AG04450 (cell line): Measurements from ENCODE around the gene CCDC91. TPM values are rescaled to one million over a fixed set of nuclear protein-coding genes. Genes with fewer than 3 reads are reported as not detected.

ENCODE experiments used
- CTCF ChIA-PET: fragments of 300-600, 350-600 bp; formaldehyde crosslinking; extraction: SDS; loops from one replicate; lab custom pipeline; 2022; ENCODE audit warnings: antibody characterized with exemption, inconsistent platforms; lab: Charles Lee
- POLR2A ChIA-PET: fragments of 350-600 bp; formaldehyde crosslinking; extraction: SDS; loops from one replicate; lab custom pipeline; 2021; ENCODE audit warnings: antibody characterized with exemption, inconsistent platforms; lab: Yijun Ruan, JAX
- DNase-seq: peaks from one replicate; pipeline ENCODE4 v3.0.0-alpha.2; 2011; ENCODE audit warnings: low read depth, low spot score
- H3K27ac ChIP-seq: one replicate; pipeline ENCODE4 v1.5.1; 2012; ENCODE audit warnings: low read depth, low read length, control low read depth
- H3K27me3 ChIP-seq: one replicate; pipeline ENCODE4 v1.6.0; 2012; ENCODE audit warnings: low read length; ENCODE audit not compliant: control insufficient read depth, insufficient read depth
- H3K4me3 ChIP-seq: 2 replicates; pipeline ENCODE4 v1.5.1; 2011; ENCODE audit warnings: mild to moderate bottlenecking, low read depth, low read length, control low read depth
- H3K9me3 ChIP-seq: 2 replicates; pipeline ENCODE4 v1.5.1; 2012; ENCODE audit warnings: low read length; ENCODE audit not compliant: control insufficient read depth, insufficient read depth
- polyA plus RNA-seq: library from polyadenylated mRNA; depleted of rRNA; stranded (reverse); fragments of >200 nt; gene quantifications from 2 replicates; pipeline ENCODE4 v1.2.3, GENCODE V29; 2011
- TF ChIP-seq, protein P1 (sequence below): IDR thresholded peaks from 2 replicates; pipeline ENCODE4 v1.5.1; 2011; ENCODE audit warnings: low read depth, low read length, control low read depth, inconsistent platforms

The CCDC91 gene
- polyA plus RNA-seq, 1 experiment = 21.0 TPM

DNA sequence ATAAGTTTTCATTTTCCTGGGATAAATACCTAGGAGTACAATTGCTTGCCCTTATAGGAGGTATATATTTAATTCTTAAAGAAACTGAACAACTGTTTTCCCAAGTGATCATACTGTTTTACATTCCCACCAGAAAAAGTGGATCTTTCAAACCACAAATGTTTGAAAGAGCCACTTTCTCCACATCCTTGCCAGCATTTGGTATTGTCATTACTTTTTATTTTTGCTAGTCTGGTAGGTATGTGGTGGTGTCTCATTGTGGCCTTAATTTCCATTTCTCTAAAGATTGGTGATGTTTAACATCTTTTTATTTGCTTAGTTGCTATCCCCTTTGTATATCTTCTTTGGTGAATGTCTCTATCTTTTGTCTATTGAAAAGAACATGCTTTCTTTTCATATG, 50.6 kb downstream of the CCDC91 start:
- DNase-seq = no peak
- H3K4me3 ChIP-seq = no peak overlapping the region
- H3K27ac ChIP-seq = no peak overlapping the region
- TF ChIP-seq, protein P1, sequence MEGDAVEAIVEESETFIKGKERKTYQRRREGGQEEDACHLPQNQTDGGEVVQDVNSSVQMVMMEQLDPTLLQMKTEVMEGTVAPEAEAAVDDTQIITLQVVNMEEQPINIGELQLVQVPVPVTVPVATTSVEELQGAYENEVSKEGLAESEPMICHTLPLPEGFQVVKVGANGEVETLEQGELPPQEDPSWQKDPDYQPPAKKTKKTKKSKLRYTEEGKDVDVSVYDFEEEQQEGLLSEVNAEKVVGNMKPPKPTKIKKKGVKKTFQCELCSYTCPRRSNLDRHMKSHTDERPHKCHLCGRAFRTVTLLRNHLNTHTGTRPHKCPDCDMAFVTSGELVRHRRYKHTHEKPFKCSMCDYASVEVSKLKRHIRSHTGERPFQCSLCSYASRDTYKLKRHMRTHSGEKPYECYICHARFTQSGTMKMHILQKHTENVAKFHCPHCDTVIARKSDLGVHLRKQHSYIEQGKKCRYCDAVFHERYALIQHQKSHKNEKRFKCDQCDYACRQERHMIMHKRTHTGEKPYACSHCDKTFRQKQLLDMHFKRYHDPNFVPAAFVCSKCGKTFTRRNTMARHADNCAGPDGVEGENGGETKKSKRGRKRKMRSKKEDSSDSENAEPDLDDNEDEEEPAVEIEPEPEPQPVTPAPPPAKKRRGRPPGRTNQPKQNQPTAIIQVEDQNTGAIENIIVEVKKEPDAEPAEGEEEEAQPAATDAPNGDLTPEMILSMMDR = no peak
- POLR2A ChIA-PET = no interaction called here
- CTCF ChIA-PET = interaction anchor here (0.6 kb wide), 1 partner anchor 1807 kb away, joined by 3 read pairs; no protein-coding TSS in a partner anchor
- no peaks in the 10 kb centered on the region for H3K9me3 ChIP-seq
- no peaks in the 10 kb centered on the region for H3K27me3 ChIP-seq

DNA sequence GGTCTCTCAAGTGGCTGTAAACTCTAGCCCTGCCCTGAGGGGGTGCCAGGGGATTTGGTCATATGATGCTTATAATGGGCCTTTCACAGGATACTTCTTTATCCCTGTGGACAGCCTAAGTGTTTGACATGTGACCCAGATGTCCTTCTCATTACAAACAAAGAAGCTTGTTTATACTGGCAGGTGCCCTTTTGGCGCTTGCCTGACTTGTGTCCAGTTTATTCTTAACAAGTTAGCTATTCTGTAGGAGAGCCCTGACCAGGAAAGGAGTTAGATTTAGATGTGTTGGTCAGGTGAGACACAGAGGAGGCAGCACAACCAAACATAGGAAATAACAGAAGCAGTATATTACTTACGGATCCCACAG, 51.9 kb downstream of the CCDC91 start:
- no peaks in the 10 kb centered on the region for H3K9me3 ChIP-seq
- TF ChIP-seq, protein P1 = no peak
- no peak overlapping the region for H3K4me3 ChIP-seq
- no peak for DNase-seq
- POLR2A ChIA-PET = no interaction called here
- H3K27me3 ChIP-seq = no peaks in the 10 kb centered on the region
- no peak overlapping the region for H3K27ac ChIP-seq
- CTCF ChIA-PET = no interaction called here

DNA sequence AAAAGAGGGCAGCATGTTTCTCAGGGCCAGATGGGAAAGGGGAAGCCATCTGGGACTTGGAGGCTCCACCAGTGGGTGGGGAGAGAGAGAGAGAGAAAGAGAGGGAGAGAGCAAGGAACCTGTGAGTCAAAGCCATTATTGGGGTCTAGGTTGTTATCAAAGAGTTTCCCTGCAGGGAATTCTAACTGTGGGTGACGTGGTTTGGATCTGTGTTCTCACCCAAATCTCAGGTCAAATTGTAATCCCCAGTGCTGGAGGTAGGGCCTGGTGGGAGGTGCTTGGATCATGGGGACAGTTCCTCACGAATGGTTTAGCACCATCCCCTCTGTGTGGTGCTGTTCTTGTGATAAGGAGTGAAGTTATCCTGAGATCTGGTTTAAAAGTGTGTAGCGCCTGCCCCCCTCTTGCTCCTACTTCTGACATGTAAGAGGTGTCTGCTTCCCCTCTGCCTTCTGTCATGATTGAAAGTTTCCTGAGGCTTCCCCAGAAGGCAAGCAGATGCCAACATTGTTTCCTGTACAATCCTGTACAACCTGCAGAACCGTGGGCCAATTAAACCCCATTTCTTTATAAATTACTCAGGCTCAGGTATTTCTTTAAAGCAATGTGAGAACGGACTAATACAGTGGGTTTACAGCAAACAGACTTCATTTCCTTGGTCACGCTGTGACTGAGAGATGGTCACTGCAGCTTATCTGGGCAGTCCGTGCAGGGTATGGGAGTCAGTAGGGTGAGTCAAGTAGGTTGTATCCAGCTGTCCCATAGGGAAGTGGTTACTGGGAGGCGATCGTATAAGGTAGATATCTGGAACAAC, 52.4 kb downstream of the CCDC91 start:
- POLR2A ChIA-PET = no interaction called here
- Histone ChIP-seq H3K9me3 (no peaks in the 10 kb centered on the region), H3K4me3 (no peak overlapping the region), H3K27me3 (no peaks in the 10 kb centered on the region), H3K27ac (no peak overlapping the region)
- DNase-seq = no peak
- TF ChIP-seq, protein P1 = no peak
- CTCF ChIA-PET = no interaction called here

DNA sequence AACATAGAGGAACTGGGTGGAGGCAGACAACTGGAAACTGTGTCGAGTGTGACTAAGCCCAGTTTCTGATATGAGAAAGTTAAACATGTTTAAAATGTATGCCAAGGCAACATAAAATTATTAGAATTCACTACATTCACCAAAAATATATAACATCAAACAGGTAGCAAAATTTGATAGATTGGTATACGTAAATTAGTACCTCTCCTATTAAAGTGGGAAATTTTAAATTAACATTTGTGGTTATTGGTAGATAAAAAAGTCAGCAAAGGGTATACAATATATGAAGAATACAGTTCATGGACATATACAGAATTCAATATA, 53.0 kb downstream of the CCDC91 start:
- ChIA-PET POLR2A (no interaction called here), CTCF (no interaction called here)
- TF ChIP-seq, protein P1 = no peak
- Histone ChIP-seq H3K27me3 (no peaks in the 10 kb centered on the region), H3K27ac (no peak overlapping the region), H3K9me3 (no peaks in the 10 kb centered on the region), H3K4me3 (no peak overlapping the region)
- DNase-seq = no peak

DNA sequence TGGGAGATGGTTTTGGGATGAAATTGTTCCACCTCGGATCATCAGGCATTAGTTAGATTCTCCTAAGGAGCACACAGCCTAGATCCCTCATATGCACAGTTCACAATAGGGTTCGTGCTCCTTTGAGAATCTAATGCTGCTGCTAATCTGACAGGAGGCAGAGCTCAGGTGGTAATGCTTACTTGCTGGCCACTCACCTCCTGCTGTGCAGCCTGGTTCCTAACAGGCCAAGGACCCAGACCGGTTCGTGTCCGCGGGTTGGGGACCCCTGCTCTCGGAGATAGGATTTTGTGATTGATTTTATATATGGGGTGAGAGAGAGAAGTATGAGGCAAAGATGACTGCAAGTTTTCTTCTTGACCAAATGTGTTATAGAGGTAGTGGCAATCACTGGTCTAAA, 57.5 kb downstream of the CCDC91 start:
- no peak for DNase-seq
- Histone ChIP-seq H3K9me3 (no peaks in the 10 kb centered on the region), H3K4me3 (no peak overlapping the region), H3K27me3 (no peaks in the 10 kb centered on the region), H3K27ac (no peak overlapping the region)
- TF ChIP-seq, protein P1 = no peak
- ChIA-PET CTCF (no interaction called here), POLR2A (no interaction called here)
